Kidney capillary endothelial cell (primary cell): ENCODE data around the gene LTO1.
"Not testable (repeated sequence)": the region's sequence is repeated elsewhere in the genome, so short reads cannot be mapped to it uniquely, and the experiment has no call there.

Source experiments
- DNase-seq: peaks from one replicate; pipeline ENCODE4 v3.0.0-alpha.2; 2018; ENCODE audit warnings: low spot score

The LTO1 gene

GRCh38 chr11:69634590-69634989 is 40.6 kb downstream of the LTO1 start:
- DNase-seq: no peak

GRCh38 chr11:69634069-69634468 is 41.1 kb downstream of the LTO1 start:
- DNase-seq: no peak

- no peak for DNase-seq
Observed at GRCh38 chr11:69632900-69633299, 42.3 kb downstream of the LTO1 start.

- no peak for DNase-seq
Observed at GRCh38 chr11:69630424-69630823, 44.7 kb downstream of the LTO1 start.

- peak; percentile 36 for DNase-seq
Observed at GRCh38 chr11:69630017-69630416, 45.1 kb downstream of the LTO1 start.

- no peak for DNase-seq
Observed at GRCh38 chr11:69627551-69627950, 47.6 kb downstream of the LTO1 start.

GRCh38 chr11:69625476-69625875 is 49.7 kb downstream of the LTO1 start:
- no peak for DNase-seq

GRCh38 chr11:69624293-69624692 is 50.9 kb downstream of the LTO1 start:
- no peak for DNase-seq

GRCh38 chr11:69622097-69622681 is 53.0 kb downstream of the LTO1 start:
- not testable (repeated sequence) for DNase-seq

- no peak for DNase-seq
Observed at GRCh38 chr11:69620683-69621290, 54.4 kb downstream of the LTO1 start.

GRCh38 chr11:69618237-69618636 is 56.9 kb downstream of the LTO1 start:
- DNase-seq: no peak

GRCh38 chr11:69617682-69618081 is 57.5 kb downstream of the LTO1 start:
- DNase-seq: no peak

GRCh38 chr11:69617220-69617619 is 57.9 kb downstream of the LTO1 start:
- no peak for DNase-seq
